GM12873 (cell line): Measurements from ENCODE around the gene ZIC5.
A peak's percentile ranks its signal among the peaks of the same experiment; 100 is the strongest.

Experiments used
- TF ChIP-seq, protein P1 (sequence below): IDR thresholded peaks from 2 replicates; pipeline ENCODE4 v1.5.1; 2012; ENCODE audit warnings: low read depth, mild to moderate bottlenecking, moderate library complexity, low read length, control low read depth; ENCODE audit not compliant: insufficient read depth; ENCODE audit errors: missing control alignments

Gene ZIC5

DNA sequence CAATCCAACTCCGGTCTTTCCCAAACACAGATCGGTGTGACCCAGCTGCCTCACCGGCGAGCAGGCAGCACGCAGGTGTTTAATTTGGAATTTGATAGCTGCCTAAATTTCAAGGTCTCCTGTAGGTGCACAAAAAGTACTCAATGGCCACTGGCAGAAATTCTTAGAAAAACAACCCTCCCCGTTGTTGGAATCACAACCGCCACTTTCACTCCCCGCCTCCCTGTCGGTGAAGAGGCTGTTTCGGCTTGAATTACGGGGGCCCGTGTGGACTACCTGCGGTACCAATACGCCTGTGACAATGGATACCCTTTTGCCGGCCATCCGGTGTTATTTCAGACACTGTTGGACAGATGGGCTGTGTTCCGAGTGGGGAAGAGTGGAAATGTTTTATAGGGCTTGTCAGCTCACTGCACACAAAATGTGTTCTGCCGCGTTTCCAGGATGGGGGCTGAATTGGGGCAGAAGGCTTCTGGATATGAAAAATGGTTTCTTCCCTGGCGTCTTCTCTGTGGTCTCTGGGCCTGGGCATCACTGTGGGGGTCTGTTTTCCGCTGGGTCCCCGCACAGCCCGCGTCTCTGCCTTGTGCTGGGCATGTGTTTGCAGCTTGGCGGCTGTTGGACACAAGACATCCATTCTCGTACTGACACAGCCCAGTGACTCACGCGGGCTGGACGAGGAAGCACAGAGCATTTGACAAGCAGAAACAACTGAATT is 45.4 kb downstream of the ZIC5 start:
- TF ChIP-seq, protein P1, sequence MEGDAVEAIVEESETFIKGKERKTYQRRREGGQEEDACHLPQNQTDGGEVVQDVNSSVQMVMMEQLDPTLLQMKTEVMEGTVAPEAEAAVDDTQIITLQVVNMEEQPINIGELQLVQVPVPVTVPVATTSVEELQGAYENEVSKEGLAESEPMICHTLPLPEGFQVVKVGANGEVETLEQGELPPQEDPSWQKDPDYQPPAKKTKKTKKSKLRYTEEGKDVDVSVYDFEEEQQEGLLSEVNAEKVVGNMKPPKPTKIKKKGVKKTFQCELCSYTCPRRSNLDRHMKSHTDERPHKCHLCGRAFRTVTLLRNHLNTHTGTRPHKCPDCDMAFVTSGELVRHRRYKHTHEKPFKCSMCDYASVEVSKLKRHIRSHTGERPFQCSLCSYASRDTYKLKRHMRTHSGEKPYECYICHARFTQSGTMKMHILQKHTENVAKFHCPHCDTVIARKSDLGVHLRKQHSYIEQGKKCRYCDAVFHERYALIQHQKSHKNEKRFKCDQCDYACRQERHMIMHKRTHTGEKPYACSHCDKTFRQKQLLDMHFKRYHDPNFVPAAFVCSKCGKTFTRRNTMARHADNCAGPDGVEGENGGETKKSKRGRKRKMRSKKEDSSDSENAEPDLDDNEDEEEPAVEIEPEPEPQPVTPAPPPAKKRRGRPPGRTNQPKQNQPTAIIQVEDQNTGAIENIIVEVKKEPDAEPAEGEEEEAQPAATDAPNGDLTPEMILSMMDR, result no peak

DNA sequence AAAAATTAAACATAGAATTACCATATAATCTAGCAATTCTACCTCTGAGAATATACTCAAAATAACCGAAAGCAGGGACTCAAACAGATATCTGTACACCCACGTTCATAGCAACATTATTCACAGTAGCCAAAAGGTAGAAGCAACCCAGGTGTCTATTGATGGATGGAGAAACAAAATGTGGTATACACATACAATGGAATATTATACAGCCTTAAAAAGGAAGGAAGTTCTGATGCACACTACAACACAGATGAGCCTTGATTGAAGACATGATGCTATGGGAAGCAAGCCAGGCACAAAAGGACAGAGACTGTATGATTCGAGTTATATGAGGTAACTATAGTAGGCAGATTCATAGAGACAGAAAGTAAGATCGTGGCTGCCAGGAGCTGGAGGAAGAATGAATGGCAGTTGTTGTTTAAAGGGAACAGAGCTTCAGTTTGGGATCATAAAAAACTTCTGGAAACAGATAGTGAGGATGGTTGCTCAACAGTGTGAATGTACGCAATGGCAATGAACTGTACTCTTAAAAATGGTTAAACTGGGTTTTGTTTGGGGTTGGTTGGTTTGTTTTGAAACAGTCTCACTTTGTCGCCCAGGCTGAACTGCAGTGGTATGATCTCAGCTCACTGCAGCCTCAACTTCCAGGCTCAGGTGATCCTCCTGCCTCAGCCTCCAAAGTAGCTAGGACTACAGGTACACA is 47.5 kb downstream of the ZIC5 start:
- TF ChIP-seq, protein P1, result no peak

DNA sequence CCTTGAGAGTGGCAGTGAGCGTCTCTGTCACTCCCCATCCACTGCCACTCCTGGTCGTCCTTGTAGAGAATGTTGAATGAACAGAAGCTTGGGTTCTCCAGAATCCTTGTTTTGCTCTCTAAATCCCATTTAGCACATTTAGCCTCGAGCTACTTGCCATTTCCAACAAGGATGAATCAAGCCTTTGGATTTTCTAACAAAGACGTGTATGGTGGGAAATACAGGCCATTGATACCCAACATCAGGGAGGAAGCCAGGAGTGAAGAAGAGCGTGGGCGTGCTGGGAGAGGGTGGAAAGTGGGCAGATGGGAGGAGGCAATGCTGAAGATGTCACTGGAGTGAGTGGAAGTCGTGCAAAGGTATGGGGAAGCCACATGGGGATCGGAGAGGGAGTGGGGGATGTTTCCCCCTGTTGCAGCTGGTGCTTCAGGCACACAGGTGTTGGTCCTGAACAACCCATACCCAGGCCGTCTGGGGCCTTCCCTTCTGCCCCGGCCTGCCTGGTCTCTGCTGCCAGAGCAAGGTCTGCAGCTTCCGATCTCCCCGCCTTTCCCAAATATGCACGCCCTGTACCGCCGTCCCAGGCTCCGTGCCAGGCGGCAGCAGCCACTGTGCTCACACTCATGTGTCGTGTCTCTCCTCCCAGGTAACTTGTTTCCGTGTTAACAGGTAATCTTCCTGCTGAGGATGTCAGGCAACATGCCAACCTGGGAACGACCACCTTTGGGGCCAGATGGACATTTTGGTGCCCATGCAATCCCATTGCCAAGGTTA is 48.7 kb downstream of the ZIC5 start:
- TF ChIP-seq, protein P1, result no peak

DNA sequence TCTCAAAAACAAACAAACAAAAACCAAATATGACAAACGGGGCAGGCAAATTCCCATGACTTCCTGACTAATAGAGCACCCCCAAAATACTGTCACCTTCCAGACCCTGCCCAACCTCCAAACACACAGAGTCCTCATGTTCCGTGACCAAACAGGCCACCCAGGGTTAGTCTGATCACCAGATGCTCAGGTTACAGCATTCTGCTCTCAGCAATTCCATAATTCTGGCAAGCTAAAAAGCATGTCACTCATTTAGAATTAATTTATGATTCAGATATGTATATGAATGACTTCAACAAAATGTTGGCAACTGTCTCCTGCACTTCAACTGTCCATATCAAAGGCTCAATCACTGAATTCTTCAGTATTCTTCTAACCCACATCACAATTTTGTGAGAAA is 52.4 kb downstream of the ZIC5 start:
- TF ChIP-seq, protein P1, result no peak

DNA sequence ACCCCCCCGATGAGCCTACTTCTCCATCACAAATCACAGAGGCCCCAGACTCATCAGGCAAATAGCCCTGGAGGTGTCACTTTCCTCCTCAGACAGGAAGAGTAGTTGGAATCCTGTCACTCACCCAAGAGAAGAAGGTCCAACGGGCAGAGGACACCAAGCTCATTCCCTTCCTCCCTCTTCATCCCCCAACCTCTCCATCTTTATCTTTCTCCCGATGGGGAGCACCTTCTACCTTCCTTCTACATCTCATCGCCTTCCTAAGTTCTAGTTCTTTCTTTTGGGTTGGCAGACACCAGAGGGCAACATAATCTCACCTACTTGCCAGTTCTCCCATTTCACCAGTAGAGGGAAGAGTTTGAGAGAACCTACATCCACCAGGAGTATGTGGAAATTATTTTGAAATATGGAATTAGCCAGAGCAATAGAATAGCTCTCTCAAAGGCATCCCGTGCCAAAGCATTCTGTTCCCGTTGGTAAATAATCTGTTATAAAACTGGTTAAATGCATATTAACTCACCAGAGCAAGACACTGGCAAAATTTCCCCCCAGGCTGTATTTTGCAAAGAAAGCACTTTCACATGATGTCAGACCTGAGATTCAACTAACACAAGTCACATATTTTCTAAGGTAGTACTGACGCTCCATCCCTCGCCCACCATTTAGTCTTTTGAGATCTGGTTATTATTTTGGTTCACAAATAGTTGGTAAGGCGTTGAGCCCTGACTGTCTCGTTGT is 55.0 kb downstream of the ZIC5 start:
- TF ChIP-seq, protein P1, result peak; percentile 88

DNA sequence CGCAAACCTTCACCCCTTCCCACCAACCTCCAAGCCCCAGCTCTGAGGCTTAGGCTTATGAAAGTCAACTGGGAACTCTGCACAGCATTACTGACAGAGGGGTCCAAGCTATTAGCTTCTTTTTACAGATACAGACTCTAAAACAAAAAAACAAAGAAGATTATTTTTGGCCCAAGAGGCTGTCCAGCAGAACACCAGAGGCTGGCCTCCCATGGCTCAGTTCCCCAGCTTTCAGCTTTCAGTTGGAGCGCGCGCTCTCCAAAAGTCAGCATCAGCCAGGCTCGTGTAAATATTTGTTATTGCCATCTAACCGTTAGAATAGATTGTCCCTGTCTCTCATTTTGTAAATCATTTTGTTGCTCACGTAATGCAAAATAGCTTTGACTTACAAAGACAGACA is 58.4 kb downstream of the ZIC5 start:
- TF ChIP-seq, protein P1, result no peak
